Epithelial cell of prostate (primary cell): ENCODE results near the gene EIF4ENIF1.
A peak's percentile ranks its signal among the peaks of the same experiment; 100 is the strongest.
"Not testable (repeated sequence)": the region's sequence is repeated elsewhere in the genome, so short reads cannot be mapped to it uniquely, and the experiment has no call there.

Experiments used
- DNase-seq: peaks from one replicate; pipeline ENCODE4 v3.0.0-alpha.2; 2011; ENCODE audit warnings: low read depth, low spot score
- H3K27ac ChIP-seq: fragments of 450-650 bp; 2 replicates; pipeline ENCODE4 v1.5.1; 2017; ENCODE audit warnings: mild to moderate bottlenecking

EIF4ENIF1 gene

DNA sequence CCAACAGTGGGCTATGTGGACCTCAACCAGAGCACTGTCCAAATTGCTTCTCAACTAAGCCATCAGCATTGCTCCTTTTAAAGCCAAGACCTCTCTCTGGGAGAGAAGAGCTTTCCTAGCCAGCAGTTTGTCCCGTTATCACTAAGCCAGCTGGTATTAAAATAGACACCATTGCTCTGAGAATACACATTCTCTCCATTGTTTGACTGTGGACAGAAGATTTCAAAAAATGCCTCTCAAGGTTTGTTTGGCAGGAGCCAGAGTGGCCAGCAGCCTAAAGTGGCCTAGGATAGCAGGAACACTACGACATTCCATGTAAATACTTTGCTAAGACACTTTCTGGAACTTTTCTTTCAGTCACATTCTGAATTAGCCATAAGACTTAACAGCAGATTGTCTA lies 41.3 kb downstream of the EIF4ENIF1 start:
- no peak overlapping the region for H3K27ac ChIP-seq
- DNase-seq: no peak

GRCh38 chr22:31447337-31447736 lies 42.3 kb downstream of the EIF4ENIF1 start:
- no peak for DNase-seq
- no peak overlapping the region for H3K27ac ChIP-seq

DNA sequence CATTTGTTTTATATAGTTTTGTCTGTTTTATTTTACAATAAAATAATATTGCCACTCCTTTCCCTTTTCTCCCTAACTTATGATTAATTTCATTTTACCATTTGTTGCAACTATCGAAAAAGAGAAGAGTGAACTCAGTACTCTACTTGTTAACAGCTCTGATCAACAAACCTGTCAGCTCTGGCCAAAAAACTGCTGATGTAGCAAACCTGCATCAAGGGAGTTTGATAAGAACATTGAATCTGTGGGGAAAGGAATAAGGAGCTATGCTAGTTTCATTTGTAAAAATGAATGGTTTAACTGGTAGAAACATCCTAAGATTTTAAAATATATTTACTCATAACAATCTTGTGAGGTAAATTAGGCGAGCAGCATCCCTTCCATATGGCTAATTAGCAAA lies 42.9 kb downstream of the EIF4ENIF1 start:
- no peak for DNase-seq
- no peak overlapping the region for H3K27ac ChIP-seq

DNA sequence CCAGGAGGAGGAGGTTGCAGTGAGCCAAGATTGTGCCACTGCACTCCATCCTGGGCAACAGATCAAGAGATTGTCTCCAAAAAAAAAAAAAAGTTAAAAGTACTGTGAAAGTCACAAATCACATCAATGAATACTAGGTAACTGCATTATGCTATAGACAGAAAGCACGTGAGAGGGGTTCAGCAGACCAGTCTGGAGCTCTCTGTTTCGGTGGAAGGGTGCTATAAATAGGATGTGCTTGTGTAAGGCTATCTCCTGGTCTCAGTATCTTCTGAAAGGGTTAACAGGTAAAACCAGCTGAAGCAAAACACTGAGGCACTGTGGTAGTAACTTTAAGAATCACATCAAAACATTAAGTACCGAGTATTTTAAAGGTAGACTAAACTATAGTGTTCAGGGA lies 43.4 kb downstream of the EIF4ENIF1 start:
- no peak for DNase-seq
- H3K27ac ChIP-seq: no peak overlapping the region

DNA sequence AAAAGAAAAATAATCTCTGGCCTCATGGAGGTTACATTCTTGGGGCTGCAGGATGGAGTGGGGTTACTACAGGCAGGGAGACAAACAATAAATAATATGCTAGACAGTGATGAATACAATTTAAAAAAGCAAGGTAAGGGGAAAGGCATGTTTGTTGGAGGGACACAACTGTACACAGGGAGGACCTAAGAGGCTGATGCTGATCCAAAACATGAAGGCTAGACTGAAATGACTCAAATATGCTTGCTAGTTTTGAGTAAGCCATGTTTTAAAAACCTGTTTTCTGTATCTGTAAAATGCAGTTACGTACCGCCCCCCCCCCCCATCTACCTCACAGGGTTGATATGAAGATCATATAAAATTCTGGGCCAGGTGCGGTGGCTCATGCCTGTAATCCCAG lies 44.0 kb downstream of the EIF4ENIF1 start:
- DNase-seq: no peak
- H3K27ac ChIP-seq: no peak overlapping the region

DNA sequence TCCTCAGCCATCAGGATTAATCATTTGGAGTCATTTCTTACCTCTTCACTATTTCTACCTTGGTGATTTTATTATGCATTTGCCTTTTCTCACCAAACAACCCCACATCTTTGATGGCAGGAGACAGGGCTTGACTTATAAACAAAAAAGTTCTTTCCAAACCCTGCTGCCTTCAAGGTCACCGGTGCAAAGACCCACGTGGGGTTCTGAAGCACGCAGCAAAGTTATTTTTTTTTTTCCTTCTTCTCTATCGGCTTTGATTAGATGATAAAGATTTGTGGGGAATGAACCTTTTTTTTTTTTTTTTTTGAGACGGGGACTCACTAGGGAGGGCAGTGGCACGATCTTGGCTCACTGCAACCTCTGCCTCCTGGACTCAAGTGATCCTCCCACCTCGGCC lies 46.1 kb downstream of the EIF4ENIF1 start:
- DNase-seq: no peak
- no peak overlapping the region for H3K27ac ChIP-seq

DNA sequence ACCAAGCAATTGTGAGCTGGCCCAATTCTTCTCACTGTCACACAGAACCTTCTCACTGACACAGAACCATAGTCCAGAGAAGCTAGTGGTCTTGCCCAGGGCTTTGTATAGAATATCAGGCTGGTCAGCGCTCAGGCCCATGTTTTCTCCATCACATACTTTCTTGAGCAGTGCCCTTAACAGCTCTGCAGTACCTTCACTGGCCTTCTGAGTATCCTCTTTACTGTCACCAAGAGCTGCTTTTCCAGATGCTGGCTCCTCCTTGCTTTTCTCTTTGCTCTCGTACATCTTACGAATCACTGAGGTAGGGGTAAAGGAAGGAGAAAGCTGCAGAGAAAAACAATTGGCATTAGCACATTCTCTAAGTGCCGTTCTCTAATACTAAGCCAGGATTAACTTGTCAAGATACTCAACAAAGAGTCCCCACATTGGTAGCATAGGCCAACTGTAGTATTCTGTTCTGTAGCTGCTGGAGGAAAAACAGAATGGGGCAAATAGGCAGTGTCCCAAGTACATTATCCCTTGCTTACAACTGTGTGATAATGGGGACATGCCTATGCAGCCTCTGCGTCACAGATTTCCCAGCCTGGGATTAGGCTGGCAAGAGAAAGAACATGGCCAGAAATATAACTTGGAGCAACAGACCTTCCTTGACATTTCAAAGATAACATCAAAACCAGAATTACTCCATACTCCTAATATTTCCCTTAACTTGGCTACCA lies 46.7 kb downstream of the EIF4ENIF1 start:
- no peak overlapping the region for H3K27ac ChIP-seq
- DNase-seq: no peak

- H3K27ac ChIP-seq: no peak overlapping the region
Measured at GRCh38 chr22:31441652-31442051, 48.0 kb downstream of the EIF4ENIF1 start.

DNA sequence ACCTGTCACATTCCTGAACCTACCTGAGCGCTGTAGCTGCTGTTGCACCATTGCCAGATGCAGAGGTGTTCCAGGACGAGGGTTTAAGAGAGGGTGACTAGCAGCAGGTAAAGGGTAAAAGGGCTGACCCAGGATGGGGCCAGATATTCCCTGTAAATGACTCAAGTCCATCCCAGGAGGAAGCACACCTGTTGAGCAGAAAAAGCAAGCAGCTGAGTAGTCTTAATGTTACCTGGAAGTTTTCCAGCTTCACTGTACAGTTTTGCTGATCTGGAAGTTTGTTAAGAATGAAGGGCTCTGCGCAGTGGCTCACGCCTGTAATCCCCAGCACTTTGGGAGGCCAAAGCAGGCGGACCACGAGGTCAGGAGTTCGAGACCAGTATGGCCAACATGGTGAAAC lies 49.0 kb downstream of the EIF4ENIF1 start:
- no peak overlapping the region for H3K27ac ChIP-seq
- DNase-seq: no peak

More at GRCh38 chr22:31441652-31442051, 48.0 kb downstream of the EIF4ENIF1 start:
- DNase-seq: no peak

DNA sequence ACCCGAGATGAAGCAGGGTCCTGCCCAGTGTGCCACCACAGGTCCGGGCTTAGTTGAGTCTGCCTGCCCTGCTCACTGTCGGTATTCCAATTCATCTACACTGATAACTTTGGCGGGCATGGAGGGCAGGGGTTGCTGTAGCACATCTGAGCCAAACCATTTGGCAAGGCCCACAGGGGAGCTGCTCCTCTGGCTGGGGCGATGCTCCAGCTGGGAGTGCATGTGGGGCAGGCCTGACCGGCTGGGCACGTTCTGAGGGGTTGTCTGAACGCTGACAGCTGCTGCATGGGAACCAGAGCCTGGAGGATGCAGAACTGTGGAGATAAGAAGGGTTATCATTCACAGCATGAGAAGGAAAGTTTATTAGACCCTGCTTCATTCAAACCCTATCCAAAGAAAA lies 49.8 kb downstream of the EIF4ENIF1 start:
- H3K27ac ChIP-seq: no peak overlapping the region
- no peak for DNase-seq

- DNase-seq: no peak
- H3K27ac ChIP-seq: peak overlapping the region; percentile 18
Measured at GRCh38 chr22:31436132-31436531, 53.5 kb downstream of the EIF4ENIF1 start.

GRCh38 chr22:31431950-31432349 lies 57.7 kb downstream of the EIF4ENIF1 start:
- no peak overlapping the region for H3K27ac ChIP-seq
- no peak for DNase-seq

DNA sequence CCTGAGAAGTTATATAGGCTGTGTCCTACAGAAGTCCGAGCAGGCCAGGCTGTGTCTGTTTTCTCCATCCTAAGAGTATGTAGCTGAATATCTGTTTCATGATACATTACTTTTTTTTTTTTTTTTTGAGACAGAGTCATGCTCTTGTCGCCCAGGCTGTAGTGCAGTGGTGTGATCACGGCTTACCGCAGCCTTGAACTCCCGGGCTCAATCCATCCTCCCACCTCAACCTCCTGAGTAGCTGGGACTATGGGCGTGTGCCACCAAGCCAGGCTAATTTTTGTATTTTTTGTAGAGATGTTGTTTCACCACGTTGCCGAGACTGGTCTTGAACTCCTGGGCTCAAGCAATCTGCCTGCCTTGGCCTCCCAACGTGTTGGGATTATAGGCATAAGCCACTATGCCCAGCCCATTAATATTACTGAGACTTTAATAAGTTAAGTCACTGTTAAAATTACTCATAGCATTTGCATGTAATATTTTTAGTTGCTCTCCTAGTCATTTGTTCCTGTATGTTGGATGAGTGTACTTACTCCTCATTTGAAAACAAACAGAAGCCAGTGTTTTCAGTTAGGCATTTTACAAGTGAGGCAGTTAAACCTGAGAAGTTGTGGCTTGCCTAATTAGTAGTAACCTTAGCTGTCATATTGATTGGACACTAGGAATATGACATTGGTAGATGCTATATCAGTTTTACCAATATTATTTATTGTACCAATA lies 64.2 kb downstream of the EIF4ENIF1 start:
- no peak for DNase-seq
- no peak overlapping the region for H3K27ac ChIP-seq

DNA sequence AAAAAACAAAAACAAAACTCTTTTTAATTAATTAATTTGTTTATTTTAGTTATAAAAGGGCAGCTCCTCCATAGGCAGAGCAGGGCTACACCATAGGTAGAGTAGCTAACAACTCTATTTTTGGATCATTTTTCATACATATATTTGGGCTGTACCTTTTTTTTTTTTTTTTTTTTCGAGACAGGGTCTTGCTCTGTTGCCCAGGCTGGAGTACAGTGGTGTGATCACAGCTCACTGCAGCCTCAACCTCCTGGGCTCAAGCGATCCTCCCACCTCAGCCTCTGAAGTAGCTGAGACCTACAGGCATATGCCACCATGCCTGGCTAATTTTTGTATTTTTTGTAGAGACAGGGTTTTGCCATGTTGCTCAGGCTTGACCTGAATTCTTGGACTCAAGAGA lies 87.3 kb downstream of the EIF4ENIF1 start:
- not testable (repeated sequence) for H3K27ac ChIP-seq, DNase-seq

DNA sequence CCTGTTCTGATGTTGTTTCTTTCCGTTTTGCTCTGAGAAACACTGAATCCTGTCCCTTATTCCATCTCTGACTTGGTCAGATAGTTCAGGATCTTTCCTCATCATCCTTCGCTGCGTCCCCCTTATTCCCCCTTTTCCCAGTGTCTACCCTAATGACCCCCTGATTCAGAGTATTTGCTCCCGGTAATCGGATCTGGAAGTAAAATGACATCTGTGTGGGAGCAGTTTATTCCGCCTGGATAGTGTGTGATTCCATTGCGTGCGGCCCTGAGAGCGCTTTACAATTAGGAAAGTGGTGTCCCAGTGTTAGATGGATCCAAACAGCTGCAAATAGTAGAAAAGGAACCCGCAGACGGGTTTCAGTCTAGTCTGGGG lies 89.6 kb downstream of the EIF4ENIF1 start:
- no peak for DNase-seq
- H3K27ac ChIP-seq: peak overlapping the region; percentile 55

DNA sequence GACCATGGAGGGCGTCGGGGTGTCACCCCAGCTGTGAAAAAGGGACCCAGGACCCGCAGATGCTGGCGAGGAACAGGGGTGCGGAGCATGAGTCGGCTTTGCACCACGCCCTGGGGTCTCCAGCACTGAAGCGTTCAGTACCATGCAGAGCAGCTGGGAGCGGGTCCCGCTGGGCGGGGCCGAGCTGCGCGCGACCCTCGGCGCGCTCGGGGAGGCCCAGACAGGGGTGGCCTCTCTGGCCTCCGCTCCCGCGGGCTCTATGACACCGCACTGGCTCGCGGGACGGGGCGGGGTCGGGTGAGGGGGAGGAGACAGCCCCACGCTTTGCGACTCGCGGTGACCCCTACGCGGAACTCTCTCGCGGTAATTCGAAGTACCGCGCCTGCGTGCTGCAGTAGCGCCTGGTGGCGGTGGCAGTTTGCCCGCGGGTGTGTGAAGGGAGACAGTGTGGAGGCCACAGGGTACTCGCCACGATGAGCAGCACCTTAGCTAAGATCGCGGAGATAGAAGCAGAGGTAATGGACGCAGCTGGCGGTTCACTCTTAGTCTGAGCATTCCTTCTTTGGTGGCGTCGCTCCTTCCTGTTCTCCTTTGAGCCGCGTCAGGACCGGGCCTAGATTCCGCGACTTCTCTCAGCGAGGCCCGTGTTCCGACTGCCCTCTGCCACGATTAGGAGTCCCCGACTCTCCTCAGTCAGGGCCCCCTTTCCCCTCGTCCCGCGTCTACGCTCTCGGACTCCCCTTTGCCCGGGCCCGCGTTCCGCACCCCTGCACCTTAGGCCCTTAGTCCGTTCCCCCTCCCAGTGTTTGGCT lies 90.2 kb downstream of the EIF4ENIF1 start, which contains the start of gene DRG1:
Gene DRG1 (plus strand): TSS at position 394 of the 812 bp plus-strand sequence. CDS start 80 bp downstream, at position 474.
- DNase-seq: peak; percentile 60
- peak within 1 kb of the TSS; percentile 55 for H3K27ac ChIP-seq

DNA sequence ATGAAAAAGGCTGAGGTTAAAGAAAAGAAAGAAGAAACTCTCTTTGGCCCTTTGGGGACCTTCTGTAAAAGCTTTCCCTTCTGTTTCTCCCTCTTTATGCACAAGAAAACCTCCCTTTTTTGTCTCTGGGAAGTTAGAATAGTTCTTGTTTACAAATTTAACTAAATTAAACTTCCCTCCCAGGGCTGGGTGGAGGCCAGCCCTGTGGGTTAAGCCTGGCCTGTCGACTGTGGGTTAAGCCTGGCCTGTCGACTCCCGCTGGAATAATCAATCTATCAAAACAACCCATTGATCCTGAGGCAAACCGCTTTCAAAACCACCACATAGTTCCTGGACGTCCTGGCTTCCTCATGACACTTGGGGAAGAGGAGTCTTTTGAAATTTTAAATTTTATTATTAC lies 91.4 kb downstream of the EIF4ENIF1 start:
- no peak overlapping the region for H3K27ac ChIP-seq
- DNase-seq: no peak

GRCh38 chr22:31394326-31394725 lies 95.3 kb downstream of the EIF4ENIF1 start:
- H3K27ac ChIP-seq: no peak overlapping the region
- no peak for DNase-seq

DNA sequence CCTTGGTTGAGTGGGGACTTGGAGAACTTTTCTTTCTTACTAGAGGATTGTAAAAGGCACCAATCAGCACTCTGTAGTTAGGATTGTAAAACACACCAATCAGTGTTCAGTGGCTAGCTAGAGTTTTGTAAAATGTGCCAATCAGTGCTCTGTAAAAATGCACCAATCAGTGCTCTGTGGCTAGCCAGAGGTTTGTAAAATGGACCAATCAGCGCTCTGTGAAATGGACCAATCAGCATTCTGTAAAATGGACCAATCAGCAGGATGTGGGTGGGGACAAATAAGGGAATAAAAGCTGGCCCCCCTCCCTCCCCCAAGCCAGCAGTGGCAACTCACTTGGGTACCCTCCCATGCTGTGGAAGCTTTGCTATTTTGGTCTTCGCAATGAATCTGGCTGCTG lies 95.7 kb downstream of the EIF4ENIF1 start:
- no peak for DNase-seq
- H3K27ac ChIP-seq: no peak overlapping the region
